NCI-H2196 treated with DMSO at 0.1 percent for 48 hours (cell line): ENCODE measurements around the gene DMRTC2.
"Not testable (repeated sequence)": the region's sequence is repeated elsewhere in the genome, so short reads cannot be mapped to it uniquely, and the experiment has no call there.

Source experiments
- DNase-seq: peaks from one replicate; lab custom pipeline; 2025; ENCODE audit not compliant: unreplicated experiment; lab: John Stamatoyannopoulos, UW

The DMRTC2 gene

GRCh38 chr19:41869374-41869955 is 24.6 kb downstream of the DMRTC2 start:
- no peak for DNase-seq

- DNase-seq = no peak
These were observed 25.6 kb downstream of the DMRTC2 start for GRCh38 chr19:41870401-41870873.

DNA sequence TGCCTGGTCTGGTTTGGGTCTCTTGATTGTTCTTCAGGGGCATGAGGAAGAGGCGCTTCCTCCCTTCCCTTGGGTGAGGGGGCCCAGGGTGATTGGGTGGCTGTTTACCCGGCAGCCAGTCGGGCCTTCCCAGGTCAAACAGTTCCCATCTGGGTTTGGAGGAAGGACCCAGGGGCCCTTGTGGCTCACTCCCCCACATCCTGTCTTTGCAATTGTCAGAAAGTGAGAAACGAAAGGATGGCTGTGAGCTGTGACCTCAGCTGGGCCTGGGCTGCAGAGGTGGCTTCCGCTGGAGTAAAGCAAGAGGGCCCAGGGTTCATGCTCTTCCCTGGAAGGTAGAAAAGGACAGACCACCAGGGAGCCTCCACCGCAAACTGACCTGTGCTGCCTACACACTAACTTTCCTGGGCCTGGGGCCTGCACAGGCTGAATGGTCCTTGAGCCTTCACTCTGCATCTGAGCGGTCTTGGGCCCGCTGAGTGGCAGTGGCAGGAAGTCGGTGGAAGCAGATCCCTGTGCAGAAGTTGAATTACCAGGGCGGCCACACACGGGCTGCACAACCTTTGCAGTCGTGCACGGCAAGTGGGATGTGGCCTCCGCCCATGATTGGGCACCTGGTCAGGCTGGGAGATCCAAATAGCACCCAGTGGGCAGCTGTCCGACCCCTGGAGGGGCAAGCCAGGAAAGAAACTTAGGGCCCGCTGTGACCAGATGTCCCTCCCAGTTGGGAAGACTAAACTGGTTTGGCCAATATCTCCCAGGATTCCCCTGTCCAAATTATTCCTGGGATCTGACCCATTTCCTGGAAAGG is 26.9 kb downstream of the DMRTC2 start:
- DNase-seq = no peak

- no peak for DNase-seq
These were observed 27.5 kb downstream of the DMRTC2 start for GRCh38 chr19:41872384-41872774.

- DNase-seq = peak; percentile 60
These were observed 28.2 kb downstream of the DMRTC2 start for GRCh38 chr19:41872775-41873647.

DNA sequence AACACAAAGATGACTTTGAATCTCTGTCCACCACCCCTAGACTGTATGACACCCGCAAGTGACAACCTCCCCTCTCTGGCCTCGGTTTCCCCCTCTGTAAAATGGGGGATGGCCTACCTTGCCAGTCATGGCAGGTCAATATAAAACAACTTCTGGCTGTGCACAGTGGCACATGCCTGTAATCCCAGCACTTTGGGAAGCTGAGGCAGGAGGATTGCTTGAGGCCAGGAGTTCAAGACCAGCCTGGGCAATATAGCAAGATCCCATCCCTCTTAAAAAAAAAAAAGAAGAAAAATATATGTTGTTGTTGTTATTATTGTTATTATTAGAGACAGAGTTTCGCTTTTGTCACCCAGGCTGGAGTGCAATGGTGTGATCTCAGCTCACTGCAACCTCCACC is 31.1 kb downstream of the DMRTC2 start:
- not testable (repeated sequence) for DNase-seq

- DNase-seq = no peak
These were observed 32.3 kb downstream of the DMRTC2 start, which contains the start of gene CD79A for GRCh38 chr19:41876847-41877832. TSS of gene CD79A (plus strand) at chr19:41877279. CDS start at chr19:41877305, 26 bp downstream.

GRCh38 chr19:41877916-41878905 is 33.4 kb downstream of the DMRTC2 start:
- no peak for DNase-seq

GRCh38 chr19:41879080-41879479 is 34.2 kb downstream of the DMRTC2 start:
- DNase-seq = no peak

- DNase-seq = no peak
These were observed 35.0 kb downstream of the DMRTC2 start for GRCh38 chr19:41879670-41880328.

DNA sequence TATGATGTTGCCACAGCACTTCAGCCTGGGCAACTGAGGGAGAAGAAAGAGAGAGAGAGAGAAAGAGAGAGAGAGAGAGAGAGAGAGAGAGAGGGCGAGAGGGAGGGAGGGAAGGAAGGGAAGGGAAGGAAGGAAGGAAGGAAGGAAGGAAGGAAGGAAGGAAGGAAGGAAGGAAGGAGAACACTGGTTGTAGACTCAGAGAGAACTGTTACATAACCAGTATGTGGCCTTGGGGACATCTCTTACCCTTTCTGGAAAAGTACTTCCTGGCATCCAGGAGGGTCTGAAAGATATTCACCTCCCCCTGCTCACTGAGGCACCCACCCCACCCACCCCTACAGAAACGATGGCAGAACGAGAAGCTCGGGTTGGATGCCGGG is 35.5 kb downstream of the DMRTC2 start:
- no peak for DNase-seq

DNA sequence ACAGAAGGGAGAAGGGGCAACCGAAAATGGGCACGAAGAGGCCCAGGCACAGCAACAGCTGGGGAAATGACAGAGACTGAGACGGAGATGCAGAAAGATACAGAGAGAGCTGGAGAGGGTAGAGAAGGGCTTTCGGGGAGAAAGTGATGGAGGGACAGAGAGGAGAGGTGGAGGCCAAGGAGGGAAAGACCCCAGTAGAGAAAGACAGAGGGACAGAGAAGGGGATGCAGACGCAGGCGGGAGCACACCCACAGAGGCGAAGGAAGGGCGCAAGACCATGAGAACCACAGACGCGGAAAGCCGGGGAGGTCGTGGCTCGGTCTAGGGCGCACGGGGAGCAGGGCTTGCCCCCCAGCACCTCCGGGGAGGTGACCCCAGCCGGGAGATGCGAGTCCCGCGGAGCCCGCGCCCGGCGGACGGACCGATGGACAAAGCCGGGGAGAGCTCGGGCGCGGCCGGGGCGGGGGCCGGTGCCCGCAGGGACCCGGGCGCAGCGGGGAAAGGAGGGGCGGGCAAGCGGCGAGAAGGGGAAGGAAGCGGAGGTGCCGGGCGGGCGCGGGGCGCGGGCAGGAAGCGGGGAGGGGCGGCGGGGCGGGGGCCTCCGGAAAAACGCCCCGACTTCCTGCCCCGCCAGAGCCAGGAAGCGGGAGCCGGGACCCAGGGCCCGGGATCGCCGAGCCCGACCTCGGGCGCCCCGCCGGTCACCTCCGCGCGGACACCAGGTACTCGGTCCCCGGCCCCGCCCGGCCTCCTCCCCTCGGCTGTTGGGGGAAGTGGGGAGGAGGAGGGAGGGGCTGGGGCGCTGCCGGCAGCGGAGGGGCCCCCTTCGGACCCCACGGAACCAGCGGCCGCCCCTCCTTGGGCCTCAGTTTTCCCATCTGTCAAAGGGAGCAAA is 38.0 kb downstream of the DMRTC2 start, which contains the start of gene ARHGEF1:
Gene ARHGEF1 (plus strand): TSS at position 617 of the 895 bp plus-strand sequence. CDS start 4,899 bp downstream, outside the sequence.
- no peak for DNase-seq

- DNase-seq = no peak
These were observed 38.6 kb downstream of the DMRTC2 start for GRCh38 chr19:41883463-41883820.

GRCh38 chr19:41883821-41884733 is 39.2 kb downstream of the DMRTC2 start:
- peak; percentile 96 for DNase-seq

DNA sequence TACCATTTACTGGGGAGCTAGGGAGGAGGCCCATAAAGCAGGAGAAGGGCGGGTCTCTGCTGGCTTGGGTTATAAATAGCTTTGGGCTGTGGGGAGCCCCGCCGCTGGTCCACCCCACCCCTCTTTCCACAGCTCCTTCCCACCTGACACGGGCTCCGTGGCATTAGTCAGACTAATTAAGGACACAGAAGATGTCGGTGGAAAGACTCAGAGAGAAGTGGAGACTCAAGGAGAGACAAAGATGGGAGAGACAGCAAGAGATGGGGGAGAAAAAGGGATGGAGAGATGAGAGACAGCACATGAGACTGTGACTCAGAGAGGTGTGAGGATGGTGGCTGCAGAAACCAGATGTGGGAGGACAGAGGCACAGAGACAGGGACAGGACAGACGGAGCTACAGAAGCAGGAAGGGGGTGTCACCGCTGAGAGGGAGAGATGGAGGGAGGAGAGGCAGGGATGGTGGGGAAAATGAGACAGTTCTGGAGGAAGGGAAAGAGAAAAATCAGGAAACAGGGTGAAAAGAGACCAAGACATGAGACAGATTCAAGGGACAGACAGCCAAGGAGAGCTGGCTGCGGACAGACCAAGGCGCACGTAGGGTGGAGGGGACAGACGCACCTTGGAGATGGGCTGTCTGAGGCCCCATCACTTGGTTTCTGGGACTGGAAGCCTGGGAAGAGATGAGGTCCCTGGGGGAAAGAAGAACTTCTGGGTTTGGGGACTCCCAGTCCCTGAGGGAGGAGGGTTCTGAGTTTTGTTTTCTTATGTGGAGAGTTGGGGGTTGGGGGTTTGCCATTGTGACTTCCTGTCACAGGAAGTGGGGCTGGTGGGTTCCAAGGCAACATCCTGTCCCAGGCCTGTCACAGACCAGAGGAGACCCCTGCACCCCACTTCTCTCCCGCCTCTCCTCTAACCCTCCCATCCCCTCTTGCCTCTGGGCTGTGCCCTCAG is 42.2 kb downstream of the DMRTC2 start:
- no peak for DNase-seq
